Measurements from ENCODE around the gene UNC13D.

Gene UNC13D

DNA sequence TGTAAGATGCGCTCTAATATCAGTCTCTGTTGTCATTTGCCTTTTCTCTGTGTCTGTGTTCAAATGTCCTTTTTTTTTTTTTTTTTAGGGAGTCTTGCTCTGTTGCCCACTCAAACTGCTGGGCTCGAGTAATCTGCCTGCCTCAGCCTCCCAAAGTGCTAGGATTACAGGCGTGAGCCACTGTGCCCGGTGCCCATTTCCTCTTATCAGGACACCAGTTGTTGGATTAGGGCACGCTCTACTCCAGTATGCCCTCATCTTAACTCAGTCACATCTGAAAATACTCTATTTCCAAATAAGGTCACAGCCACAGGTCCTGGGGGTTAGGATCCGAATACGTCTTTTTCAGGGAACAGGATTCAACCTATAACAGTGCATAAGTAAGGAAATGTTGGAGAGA, 36.1 kb upstream of the UNC13D start:
- H3K4me3 ChIP-seq (ENCODE audit: low read length) = no peak overlapping the region
- H3K9ac ChIP-seq (ENCODE audit: low read length) = no peak overlapping the region
- no peaks in the 10 kb centered on the region for H3K36me3 ChIP-seq (ENCODE audit: control insufficient read depth, insufficient read depth, low read length)
- peaks cover 39% of the 10 kb centered on the region for H3K4me1 ChIP-seq (ENCODE audit: control insufficient read depth, insufficient read depth, low read length)
- H3K9me3 ChIP-seq (ENCODE audit: control insufficient read depth, low read length) = no peaks in the 10 kb centered on the region
- H3K27me3 ChIP-seq (ENCODE audit: control insufficient read depth, insufficient read depth, low read length) = no peaks in the 10 kb centered on the region

DNA sequence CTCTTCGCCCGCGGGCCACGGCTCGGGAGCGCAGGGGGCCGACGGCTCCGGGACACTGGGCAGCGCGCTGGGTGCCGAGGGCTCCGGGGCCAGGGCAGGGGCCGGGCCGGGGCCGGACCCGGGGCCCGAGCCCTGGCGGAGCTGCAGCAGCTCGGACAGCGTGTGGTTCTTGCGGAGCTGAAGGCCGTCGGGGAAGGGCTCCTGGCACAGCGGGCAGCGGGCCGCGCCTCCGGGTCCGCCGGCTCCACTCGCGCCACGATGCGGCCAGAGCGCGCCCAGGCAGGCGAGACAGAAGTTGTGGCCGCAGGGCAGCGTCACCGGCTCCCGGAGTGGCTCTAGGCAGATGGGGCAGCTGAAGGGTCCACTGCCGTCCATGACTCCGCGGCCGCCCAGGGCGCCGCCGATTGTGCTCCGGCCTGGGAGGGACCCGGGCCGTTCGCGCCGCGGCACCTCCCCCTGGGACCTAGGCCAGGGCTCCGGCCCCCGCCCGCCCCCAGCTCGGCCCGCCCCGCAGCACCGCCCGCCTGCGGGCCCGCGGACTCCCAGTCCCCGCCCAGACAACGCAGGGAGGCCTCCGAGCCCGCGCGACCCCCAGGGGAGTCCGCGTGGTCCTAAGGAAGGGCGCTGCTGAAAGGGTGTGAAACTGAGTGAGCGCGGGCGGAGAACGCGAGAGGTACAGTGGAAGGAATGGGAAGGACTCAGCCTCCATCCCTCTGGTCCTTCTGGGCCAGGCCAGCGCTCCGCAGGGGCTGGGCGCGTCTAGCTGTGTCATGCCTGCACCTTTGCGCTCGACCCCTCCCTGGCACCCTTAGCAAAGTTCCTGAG, 34.2 kb upstream of the UNC13D start, which contains the start of gene TRIM47:
TRIM47 (minus strand) TSS at position 408 of the 825 bp plus-strand sequence; CDS start at position 375, 33 bp downstream.
- Histone ChIP-seq H3K9me3 (ENCODE audit: control insufficient read depth, low read length) (no peaks in the 10 kb centered on the region), H3K36me3 (ENCODE audit: control insufficient read depth, insufficient read depth, low read length) (no peaks in the 10 kb centered on the region), H3K27me3 (ENCODE audit: control insufficient read depth, insufficient read depth, low read length) (no peaks in the 10 kb centered on the region), H3K9ac (ENCODE audit: low read length) (peak within 1 kb of the TSS; percentile 87), H3K4me1 (ENCODE audit: control insufficient read depth, insufficient read depth, low read length) (peaks cover 58% of the 10 kb centered on the region), H3K4me3 (ENCODE audit: low read length) (peak within 1 kb of the TSS; percentile 94)

DNA sequence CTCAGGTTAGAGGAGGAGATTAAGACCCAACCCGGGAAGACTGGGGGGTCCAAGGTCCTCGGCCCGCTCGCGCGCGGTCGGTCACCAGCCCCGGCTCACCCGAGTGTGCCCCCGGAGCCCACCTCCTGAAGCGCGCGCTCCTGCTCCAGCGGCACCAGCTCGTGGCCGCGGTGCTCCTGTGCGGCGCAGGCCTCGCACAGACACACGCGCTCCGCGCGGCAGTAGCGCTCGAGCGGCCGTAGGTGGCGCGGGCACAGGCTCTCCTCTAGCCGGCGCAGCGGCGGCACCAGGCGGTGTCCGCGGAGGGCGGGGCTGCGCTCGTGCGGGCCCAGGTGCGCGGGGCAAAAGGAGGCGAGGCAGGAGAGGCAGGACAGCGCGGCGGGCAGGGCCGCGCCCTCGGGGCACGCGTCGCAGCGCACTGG, 33.6 kb upstream of the UNC13D start:
- H3K36me3 ChIP-seq (ENCODE audit: control insufficient read depth, insufficient read depth, low read length) = no peaks in the 10 kb centered on the region
- peak overlapping the region; percentile 94 for H3K4me3 ChIP-seq (ENCODE audit: low read length)
- peak overlapping the region; percentile 87 for H3K9ac ChIP-seq (ENCODE audit: low read length)
- H3K27me3 ChIP-seq (ENCODE audit: control insufficient read depth, insufficient read depth, low read length) = no peaks in the 10 kb centered on the region
- no peaks in the 10 kb centered on the region for H3K9me3 ChIP-seq (ENCODE audit: control insufficient read depth, low read length)
- peaks cover 64% of the 10 kb centered on the region for H3K4me1 ChIP-seq (ENCODE audit: control insufficient read depth, insufficient read depth, low read length)

DNA sequence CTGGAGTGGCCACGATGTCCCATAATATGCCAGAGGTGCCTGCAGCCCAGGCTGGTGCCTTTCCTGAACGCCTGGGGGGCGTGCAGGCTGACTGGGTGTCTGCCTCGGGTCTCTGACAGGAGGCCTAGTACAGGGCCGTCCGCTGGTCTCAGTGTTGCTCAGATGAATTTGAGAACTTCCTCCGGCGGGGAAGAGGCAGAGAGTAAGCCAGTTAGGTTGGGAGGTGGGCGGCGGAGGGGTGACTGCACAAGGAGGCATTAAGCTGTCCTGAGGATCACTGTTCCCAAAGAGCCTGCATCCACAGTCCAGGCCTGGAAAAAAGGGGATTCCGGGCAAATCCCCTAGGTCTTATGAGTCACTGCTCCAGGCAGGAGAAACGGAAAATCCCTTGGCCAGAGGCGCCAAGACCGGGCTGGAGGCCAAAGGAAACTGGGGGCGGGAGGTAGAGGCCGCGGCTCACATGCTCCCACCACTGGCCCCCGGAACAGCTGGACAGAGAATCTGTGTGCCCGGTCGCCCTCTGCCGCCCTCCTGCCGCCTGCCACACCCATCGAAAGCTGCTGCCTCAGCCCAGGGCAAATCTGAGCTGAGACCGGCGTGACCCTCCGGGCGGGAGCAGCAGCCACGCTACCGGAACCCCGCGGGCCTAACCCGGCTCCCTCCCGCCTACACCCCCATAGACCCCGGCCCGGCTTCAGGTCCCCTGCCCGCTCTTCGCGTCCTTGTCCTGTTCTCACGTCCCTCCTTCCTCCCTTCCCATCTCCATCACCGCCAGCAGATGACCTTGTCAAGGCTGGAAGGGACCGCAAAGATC, 32.9 kb upstream of the UNC13D start:
- H3K27me3 ChIP-seq (ENCODE audit: control insufficient read depth, insufficient read depth, low read length) = no peaks in the 10 kb centered on the region
- peak overlapping the region; percentile 87 for H3K9ac ChIP-seq (ENCODE audit: low read length)
- H3K4me1 ChIP-seq (ENCODE audit: control insufficient read depth, insufficient read depth, low read length) = peaks cover 68% of the 10 kb centered on the region
- H3K36me3 ChIP-seq (ENCODE audit: control insufficient read depth, insufficient read depth, low read length) = no peaks in the 10 kb centered on the region
- H3K4me3 ChIP-seq (ENCODE audit: low read length) = peak overlapping the region; percentile 94
- H3K9me3 ChIP-seq (ENCODE audit: control insufficient read depth, low read length) = no peaks in the 10 kb centered on the region

- H3K9me3 ChIP-seq (ENCODE audit: control insufficient read depth, low read length) = no peaks in the 10 kb centered on the region
- H3K27me3 ChIP-seq (ENCODE audit: control insufficient read depth, insufficient read depth, low read length) = no peaks in the 10 kb centered on the region
- peak overlapping the region; percentile 87 for H3K9ac ChIP-seq (ENCODE audit: low read length)
- peaks cover 61% of the 10 kb centered on the region for H3K4me1 ChIP-seq (ENCODE audit: control insufficient read depth, insufficient read depth, low read length)
- H3K36me3 ChIP-seq (ENCODE audit: control insufficient read depth, insufficient read depth, low read length) = no peaks in the 10 kb centered on the region
- H3K4me3 ChIP-seq (ENCODE audit: low read length) = peak overlapping the region; percentile 94
These were observed 32.2 kb upstream of the UNC13D start for GRCh38 chr17:75876190-75876937.

- Histone ChIP-seq H3K4me3 (ENCODE audit: low read length) (peak overlapping the region; percentile 94), H3K9me3 (ENCODE audit: control insufficient read depth, low read length) (no peaks in the 10 kb centered on the region), H3K9ac (ENCODE audit: low read length) (peak overlapping the region; percentile 87), H3K27me3 (ENCODE audit: control insufficient read depth, insufficient read depth, low read length) (no peaks in the 10 kb centered on the region), H3K36me3 (ENCODE audit: control insufficient read depth, insufficient read depth, low read length) (no peaks in the 10 kb centered on the region), H3K4me1 (ENCODE audit: control insufficient read depth, insufficient read depth, low read length) (peaks cover 60% of the 10 kb centered on the region)
These were observed 31.7 kb upstream of the UNC13D start for GRCh38 chr17:75875940-75876189.

- H3K36me3 ChIP-seq (ENCODE audit: control insufficient read depth, insufficient read depth, low read length) = no peaks in the 10 kb centered on the region
- peaks cover 60% of the 10 kb centered on the region for H3K4me1 ChIP-seq (ENCODE audit: control insufficient read depth, insufficient read depth, low read length)
- no peaks in the 10 kb centered on the region for H3K27me3 ChIP-seq (ENCODE audit: control insufficient read depth, insufficient read depth, low read length)
- no peaks in the 10 kb centered on the region for H3K9me3 ChIP-seq (ENCODE audit: control insufficient read depth, low read length)
- H3K4me3 ChIP-seq (ENCODE audit: low read length) = peak overlapping the region; percentile 94
- H3K9ac ChIP-seq (ENCODE audit: low read length) = peak overlapping the region; percentile 87
These were observed 31.2 kb upstream of the UNC13D start for GRCh38 chr17:75875182-75875939.

DNA sequence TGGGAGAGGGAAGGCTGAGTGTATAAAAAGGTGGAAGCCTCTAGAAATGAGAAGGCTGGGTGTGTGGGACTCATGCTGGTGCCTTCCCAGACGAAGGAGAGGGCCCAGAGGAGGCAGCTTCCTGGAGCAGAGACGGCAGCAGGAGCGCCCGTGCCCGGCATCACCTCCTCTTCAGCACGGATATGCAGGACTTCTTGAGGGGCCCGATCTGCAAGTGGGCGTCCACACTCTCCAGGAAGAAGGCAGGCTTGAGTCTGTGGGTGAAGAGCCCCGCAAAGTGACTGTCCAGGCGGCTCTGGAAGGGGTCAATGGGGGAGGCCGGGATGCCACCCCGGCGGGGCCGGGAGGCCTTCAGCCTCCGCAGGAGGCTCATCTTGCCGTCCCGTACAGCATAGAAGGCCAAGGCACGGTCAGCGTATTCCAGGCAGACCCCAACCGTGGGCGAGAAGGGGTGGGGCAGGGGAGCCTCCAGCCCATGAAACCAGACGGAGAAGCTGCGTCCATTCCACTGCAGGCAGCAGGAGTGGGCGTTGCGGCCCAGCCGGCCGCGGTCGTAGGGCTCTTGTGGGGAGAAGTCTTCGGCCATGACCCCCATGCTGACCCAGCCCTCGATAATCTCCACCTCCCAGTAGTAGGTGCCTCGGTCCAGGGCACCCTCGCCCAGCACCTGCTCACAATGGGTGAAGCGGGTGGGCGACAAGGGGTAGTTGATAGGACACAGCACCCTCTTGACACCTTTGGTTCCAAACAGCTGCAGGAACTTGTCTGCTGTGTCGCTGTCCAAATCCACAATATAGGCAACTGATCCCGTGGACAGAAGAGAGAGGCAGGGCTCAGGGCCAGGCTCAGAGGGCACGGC, 30.3 kb upstream of the UNC13D start:
- H3K27me3 ChIP-seq (ENCODE audit: control insufficient read depth, insufficient read depth, low read length) = no peaks in the 10 kb centered on the region
- H3K9me3 ChIP-seq (ENCODE audit: control insufficient read depth, low read length) = no peaks in the 10 kb centered on the region
- no peaks in the 10 kb centered on the region for H3K36me3 ChIP-seq (ENCODE audit: control insufficient read depth, insufficient read depth, low read length)
- H3K9ac ChIP-seq (ENCODE audit: low read length) = peak overlapping the region; percentile 87
- peaks cover 66% of the 10 kb centered on the region for H3K4me1 ChIP-seq (ENCODE audit: control insufficient read depth, insufficient read depth, low read length)
- H3K4me3 ChIP-seq (ENCODE audit: low read length) = no peak overlapping the region

- H3K27me3 ChIP-seq (ENCODE audit: control insufficient read depth, insufficient read depth, low read length) = no peaks in the 10 kb centered on the region
- no peak overlapping the region for H3K4me3 ChIP-seq (ENCODE audit: low read length)
- H3K4me1 ChIP-seq (ENCODE audit: control insufficient read depth, insufficient read depth, low read length) = peaks cover 70% of the 10 kb centered on the region
- H3K9me3 ChIP-seq (ENCODE audit: control insufficient read depth, low read length) = no peaks in the 10 kb centered on the region
- peak overlapping the region; percentile 66 for H3K9ac ChIP-seq (ENCODE audit: low read length)
- no peaks in the 10 kb centered on the region for H3K36me3 ChIP-seq (ENCODE audit: control insufficient read depth, insufficient read depth, low read length)
These were observed 29.6 kb upstream of the UNC13D start for GRCh38 chr17:75873587-75874322.

- Histone ChIP-seq H3K36me3 (ENCODE audit: control insufficient read depth, insufficient read depth, low read length) (no peaks in the 10 kb centered on the region), H3K27me3 (ENCODE audit: control insufficient read depth, insufficient read depth, low read length) (no peaks in the 10 kb centered on the region), H3K9me3 (ENCODE audit: control insufficient read depth, low read length) (no peaks in the 10 kb centered on the region), H3K9ac (ENCODE audit: low read length) (peak overlapping the region; percentile 66), H3K4me3 (ENCODE audit: low read length) (no peak overlapping the region), H3K4me1 (ENCODE audit: control insufficient read depth, insufficient read depth, low read length) (peaks cover 68% of the 10 kb centered on the region)
These were observed 28.5 kb upstream of the UNC13D start for GRCh38 chr17:75872434-75873351.

Measured in mucosa of stomach (tissue), 1 donor.